ENCODE data around the gene DPYSL4. TPM values are rescaled to one million over a fixed set of nuclear protein-coding genes. Genes with fewer than 3 reads are reported as not detected.

Gene DPYSL4
- total and polyA plus RNA-seq, 2 of the 4 experiments (the other 2 are of a cell fraction) = 8.1 to 30.5 TPM

Other genes starting within 250 kb of the DPYSL4 start
- 134 and 252 TPM in 2 replicates for gene BNIP3, start 205.0 kb upstream of the DPYSL4 start, total RNA-seq (2012; rRNA removed)
- gene BNIP3, start 205.0 kb upstream of the DPYSL4 start, polyA plus RNA-seq (2012; rRNA removed) = 181 and 211 TPM in 2 replicates
- gene JAKMIP3, start 121.0 kb upstream of the DPYSL4 start, total RNA-seq (2012; rRNA removed) = under 0.01 TPM in 2 replicates
- 0.09 and 0.22 TPM in 2 replicates for gene JAKMIP3, start 121.0 kb upstream of the DPYSL4 start, polyA plus RNA-seq (2012; rRNA removed)
- 5.0 TPM in 2 replicates for gene STK32C, start 121.0 kb downstream of the DPYSL4 start, total RNA-seq (2012; rRNA removed)
- gene STK32C, start 121.0 kb downstream of the DPYSL4 start, polyA plus RNA-seq (2012; rRNA removed) = 8.3 and 9.0 TPM in 2 replicates
- 3.6 and 3.8 TPM in 2 replicates for gene LRRC27, start 145.2 kb downstream of the DPYSL4 start, total RNA-seq (2012; rRNA removed)
- gene LRRC27, start 145.2 kb downstream of the DPYSL4 start, polyA plus RNA-seq (2012; rRNA removed) = 5.0 and 5.3 TPM in 2 replicates
- 1.9 and 2.2 TPM in 2 replicates for gene PWWP2B, start 210.3 kb downstream of the DPYSL4 start, total RNA-seq (2012; rRNA removed)
- gene PWWP2B, start 210.3 kb downstream of the DPYSL4 start, polyA plus RNA-seq (2012; rRNA removed) = 1.7 and 2.1 TPM in 2 replicates

Measured in IMR-90 (cell line).